K562 (cell line): ENCODE results near the gene LMO7. TPM values are rescaled to one million over a fixed set of nuclear protein-coding genes. Genes with fewer than 3 reads are reported as not detected.

Source experiments
- ATAC-seq: fragments of 200-7000 bp; cut with Tn5 transposase; 3 replicates; pipeline ENCODE4 v1.9.1; 2020; ENCODE audit warnings: moderate library complexity
- BruUV-seq: library from RNA; stranded (reverse); fragments of 400-500 nt; replicated peaks from 2 replicates; lab custom pipeline; 2021; lab: Mats Ljungman, UMichigan
- CTCF ChIA-PET: fragments of 300-600 bp; formaldehyde crosslinking; extraction: SDS; loops from one replicate; lab custom pipeline; 2021; ENCODE audit warnings: low intra/inter-chr PET ratio; lab: Yijun Ruan, JAX
- POLR2A ChIA-PET: fragments of 300-600, 350-650 bp; sonication (Branson Sonifier 250); formaldehyde crosslinking; extraction: SDS; loops from one replicate; lab custom pipeline; 2021; ENCODE audit warnings: antibody characterized with exemption, inconsistent platforms; lab: Yijun Ruan, JAX
- DNase-seq, 4 experiments: peaks; one replicate each; pipeline versions ENCODE4 v3.0.0 to v3.0.0-alpha.2; 2011 to 2018; ENCODE audit warnings: low spot score in 3 of 4, mixed read lengths in 3 of 4; ENCODE audit errors: extremely low read depth in 1 of 4
- FAIRE-seq: peaks from 2 replicates; lab custom pipeline; 2011; peaks lifted over from hg19 to GRCh38; lab: Jason Lieb, UNC
- H2AFZ ChIP-seq: 2 replicates; pipeline ENCODE4 v1.6.0; 2011; ENCODE audit warnings: low read depth, low read length, control low read depth, inconsistent platforms
- H3K27ac ChIP-seq: fragments of 200-600 bp; 3 replicates; pipeline ENCODE4 v1.8.0; 2011; ENCODE audit warnings: low read depth, mild to moderate bottlenecking, control low read depth, inconsistent platforms, low read length, moderate library complexity, mixed read lengths; ENCODE audit errors: extremely low read depth
- H3K27me3 ChIP-seq, 2 experiments: fragments of 300-600 bp in 1 of 2; 2 replicates in 1 of 2; 3 replicates in 1 of 2; pipeline versions ENCODE4 v1.6.0 to v1.8.0; 2011; ENCODE audit warnings: inconsistent platforms in 2 of 2, low read length in 2 of 2, mild to moderate bottlenecking in 1 of 2, mixed read lengths in 1 of 2, moderate library complexity in 1 of 2; ENCODE audit not compliant: control insufficient read depth in 2 of 2, insufficient read depth in 2 of 2
- H3K36me3 ChIP-seq: fragments of 300-600 bp; 3 replicates; pipeline ENCODE4 v1.8.0; 2011; ENCODE audit warnings: mild to moderate bottlenecking, low read length, inconsistent platforms; ENCODE audit not compliant: control insufficient read depth, insufficient read depth
- H3K4me1 ChIP-seq, 2 experiments: fragments of 200-600 bp in 1 of 2; replicated peaks in 1 of 2; 2 replicates in 1 of 2; 3 replicates in 1 of 2; pipeline versions ENCODE4 v1.5.1 to v1.8.0; 2011; ENCODE audit warnings: inconsistent platforms in 2 of 2, low read length in 2 of 2, mild to moderate bottlenecking in 1 of 2, mixed read lengths in 1 of 2, moderate library complexity in 1 of 2; ENCODE audit not compliant: control insufficient read depth in 2 of 2, insufficient read depth in 2 of 2
- H3K4me2 ChIP-seq: 2 replicates; pipeline ENCODE4 v1.6.1; 2011; ENCODE audit warnings: low read length, control low read depth, inconsistent platforms, mixed read lengths; ENCODE audit not compliant: insufficient read depth
- H3K4me3 ChIP-seq: fragments of 200-600 bp; sonication (generic), shearing (Covaris generic); 2 replicates; pipeline ENCODE4 v1.5.1; 2016; ENCODE audit warnings: control low read depth, inconsistent platforms
- H3K79me2 ChIP-seq: fragments of 200-600 bp; 3 replicates; pipeline ENCODE4 v1.8.0; 2011; ENCODE audit warnings: low read length, inconsistent platforms; ENCODE audit not compliant: control insufficient read depth, insufficient read depth
- H3K9ac ChIP-seq, 2 experiments: 2 replicates each; pipeline versions ENCODE4 v1.6.0 to v1.6.1; 2011; ENCODE audit warnings: low read depth in 2 of 2, low read length in 2 of 2, control low read depth in 1 of 2, inconsistent platforms in 1 of 2, mild to moderate bottlenecking in 1 of 2, mixed read lengths in 1 of 2; ENCODE audit not compliant: insufficient read depth in 1 of 2
- H3K9me1 ChIP-seq: one replicate; pipeline ENCODE4 v1.6.0; 2011; ENCODE audit warnings: inconsistent platforms, mild to moderate bottlenecking, low read length, moderate library complexity; ENCODE audit not compliant: control insufficient read depth, insufficient read depth
- H3K9me3 ChIP-seq: replicated peaks from 2 replicates; pipeline ENCODE4 v1.5.1; 2011; ENCODE audit warnings: low read depth, low read length, inconsistent platforms; ENCODE audit not compliant: control insufficient read depth, insufficient read depth
- H4K20me1 ChIP-seq: replicated peaks from 2 replicates; pipeline ENCODE4 v1.6.1; 2011; ENCODE audit warnings: low read length, inconsistent platforms, mixed read lengths; ENCODE audit not compliant: control insufficient read depth, insufficient read depth
- ATF1 ChIP-seq, 2 experiments: fragments of 450-650 bp in 1 of 2; IDR thresholded peaks; 2 replicates each; pipeline ENCODE4 v1.6.1; 2016; ENCODE audit warnings: missing compliant biosample characterization in 1 of 2, missing genetic modification characterization in 1 of 2
- EP300 ChIP-seq: IDR thresholded peaks from 2 replicates; pipeline ENCODE4 v1.6.1; 2012; ENCODE audit warnings: low read length, improper control_type of control experiment
- MEF2D ChIP-seq: conservative IDR thresholded peaks from 2 replicates; pipeline ENCODE4 v1.6.1; 2016; ENCODE audit warnings: low read depth, missing genetic modification characterization, missing compliant biosample characterization
- WGBS: fragments of 100-300 bp; shearing (Covaris generic); methylation state at CpG from one replicate; pipeline ENCODE4 v1.1.6; 2016; ENCODE audit warnings: low coverage, mixed read lengths; ENCODE audit not compliant: insufficient coverage; ENCODE audit errors: missing lambda C conversion rate; 5-methylcytosine and 5-hydroxymethylcytosine counted together
- in situ Hi-C: fragments of 300-500 bp; cut with MboI; formaldehyde crosslinking; loops from 4 replicates; pipeline ENCODE4 v1.15.0; 2018; ENCODE audit warnings: inconsistent platforms, mixed read lengths
- intact Hi-C: fragments of 100-400 bp; cut with micrococcal nuclease; formaldehyde crosslinking; loops from 2 replicates; pipeline ENCODE4 v1.14.2; 2022
- polyA plus RNA-seq, 8 experiments: library from polyadenylated mRNA; depleted of rRNA in 4 of 8; stranded (reverse) in 5 of 8; unstranded in 3 of 8; fragments of >200 nt; fragmentation: Nextera tagmentation in 2 of 8; fragmentation: Illumina TruSeq in 1 of 8; extraction: Ambion mirVana in 2 of 8; extraction: Trizol in 1 of 8; gene quantifications; 2 replicates each; pipeline versions ENCODE4 v1.2.1 to v1.2.3, GENCODE V29; 2011 to 2014; ENCODE audit warnings: inconsistent platforms in 1 of 8, missing spikeins in 1 of 8
- total RNA-seq, 7 experiments: library from RNA; depleted of rRNA in 6 of 7; stranded (reverse); fragments of >200 nt in 6 of 7; fragmentation: Illumina TruSeq in 2 of 7; extraction: Trizol in 2 of 7; gene quantifications; 2 replicates each; pipeline versions ENCODE4 v1.2.1 to v1.2.3, GENCODE V29; 2011 to 2021; ENCODE audit warnings: low replicate concordance in 1 of 7
- TF ChIP-seq, protein P1 (sequence below): sonication (generic); formaldehyde crosslinking; IDR thresholded peaks from 2 replicates; pipeline ENCODE4 v1.8.0; 2023; ENCODE audit warnings: mild to moderate bottlenecking, missing genetic modification reagents

The LMO7 gene
- total and polyA plus RNA-seq, 9 of the 15 experiments (the other 6 are each of a cell fraction or from before 2014, with no cell fraction given) = 0.42 to 4.3 (median 1.7) TPM

DNA sequence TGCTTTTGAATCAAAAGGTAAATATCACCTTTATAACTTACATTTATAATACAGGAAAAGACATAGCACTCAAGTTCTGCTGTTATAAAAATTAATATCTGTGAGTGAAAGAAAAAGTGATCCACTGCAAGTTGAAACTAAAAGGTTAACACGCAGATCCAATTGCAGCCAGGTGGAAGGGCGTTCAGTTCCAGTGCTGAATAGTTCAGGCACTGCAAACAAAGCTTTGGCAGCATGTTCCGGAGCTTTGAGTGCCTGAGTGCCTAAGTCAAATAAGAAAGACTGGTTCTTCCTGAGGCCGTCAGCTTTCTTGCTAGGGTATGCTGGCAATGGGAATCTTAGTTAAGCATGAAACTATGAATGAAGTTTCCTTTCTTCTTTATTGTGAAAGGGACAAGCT is 200.3 kb downstream of the LMO7 start (continued):
- TF ChIP-seq, protein P1, sequence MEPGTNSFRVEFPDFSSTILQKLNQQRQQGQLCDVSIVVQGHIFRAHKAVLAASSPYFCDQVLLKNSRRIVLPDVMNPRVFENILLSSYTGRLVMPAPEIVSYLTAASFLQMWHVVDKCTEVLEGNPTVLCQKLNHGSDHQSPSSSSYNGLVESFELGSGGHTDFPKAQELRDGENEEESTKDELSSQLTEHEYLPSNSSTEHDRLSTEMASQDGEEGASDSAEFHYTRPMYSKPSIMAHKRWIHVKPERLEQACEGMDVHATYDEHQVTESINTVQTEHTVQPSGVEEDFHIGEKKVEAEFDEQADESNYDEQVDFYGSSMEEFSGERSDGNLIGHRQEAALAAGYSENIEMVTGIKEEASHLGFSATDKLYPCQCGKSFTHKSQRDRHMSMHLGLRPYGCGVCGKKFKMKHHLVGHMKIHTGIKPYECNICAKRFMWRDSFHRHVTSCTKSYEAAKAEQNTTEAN = no peak
- no peak for TF ChIP-seq EP300

DNA sequence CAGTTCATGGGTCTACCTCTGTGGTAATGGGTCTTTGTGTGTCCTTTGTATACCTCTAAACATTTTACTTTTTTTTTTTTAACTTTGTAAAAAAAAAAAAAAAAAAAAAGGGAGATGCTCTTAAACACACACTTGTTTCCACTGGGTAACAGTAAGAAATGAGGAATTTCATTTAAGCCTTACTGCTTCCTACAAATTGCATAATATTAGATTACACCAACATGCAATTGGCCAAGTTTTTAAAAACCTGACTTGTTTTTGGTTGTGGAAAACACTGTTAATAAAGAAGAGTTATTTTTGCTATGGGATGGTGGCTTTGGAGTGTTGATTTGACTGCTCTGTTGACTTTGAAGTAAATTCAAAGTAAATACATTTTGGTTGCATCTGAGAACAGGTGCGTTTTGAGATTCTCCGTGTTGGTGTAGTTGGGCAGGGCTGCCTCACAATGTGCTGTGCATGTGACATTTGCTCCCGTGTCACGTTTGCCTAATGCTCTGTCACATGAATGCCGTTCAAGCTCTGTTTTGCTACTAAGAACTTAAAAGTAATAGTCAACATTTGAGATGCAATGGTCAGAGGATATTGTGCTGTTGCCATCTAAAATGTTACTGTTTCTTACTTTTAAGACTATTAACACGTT is 202.4 kb downstream of the LMO7 start:
- no peak overlapping the region for H3K4me3 ChIP-seq
- CTCF ChIA-PET = no interaction called here
- POLR2A ChIA-PET = no interaction called here
- H3K4me2 ChIP-seq = no peak overlapping the region
- no peaks in the 10 kb centered on the region for H4K20me1 ChIP-seq
- BruUV-seq = no TSS peak
- in situ Hi-C loops = no loop called here
- no peak for DNase-seq
- FAIRE-seq = no peak
- intact Hi-C loops = no loop called here
- no peaks in the 10 kb centered on the region for H3K9me1 ChIP-seq
- TF ChIP-seq MEF2D (tag) (no peak), ATF1 (CRISPR knock-in tag; IDR thresholded peaks at IDR 0.05) (no peak), ATF1 (tag; IDR thresholded peaks at IDR 0.05) (no peak)
- H3K79me2 ChIP-seq = no peaks in the 10 kb centered on the region
- no peaks in the 10 kb centered on the region for H3K9me3 ChIP-seq
- H2AFZ ChIP-seq = no peak overlapping the region
- no peaks in the 10 kb centered on the region for H3K27me3 ChIP-seq
- H3K36me3 ChIP-seq = no peaks in the 10 kb centered on the region
- H3K27ac ChIP-seq = no peak overlapping the region
- H3K9ac ChIP-seq = no peak overlapping the region
- no peak for ATAC-seq
- H3K4me1 ChIP-seq = no peaks in the 10 kb centered on the region
- 0% methylated on average over 3 of the region's 6 CpGs for WGBS
